NCI-H1105 treated with DMSO at 0.1 percent for 48 hours (cell line): ENCODE measurements around the gene THOC5.
A peak's percentile ranks its signal among the peaks of the same experiment; 100 is the strongest.
"Not testable (repeated sequence)": the region's sequence is repeated elsewhere in the genome, so short reads cannot be mapped to it uniquely, and the experiment has no call there.

Experiments
- DNase-seq: peaks from one replicate; lab custom pipeline; 2025; lab: John Stamatoyannopoulos, UW

The THOC5 gene

GRCh38 chr22:29553351-29554224, at the start of gene THOC5:
Gene THOC5, minus strand, starts transcription at chr22:29553757. Its CDS starts 4,610 bp downstream, at chr22:29549147.
- DNase-seq: peak; percentile 95

- no peak for DNase-seq
These were observed 45.1 kb upstream of the THOC5 start for GRCh38 chr22:29598684-29599020.

- not testable (repeated sequence) for DNase-seq
These were observed 44.5 kb upstream of the THOC5 start for GRCh38 chr22:29597871-29598683.

GRCh38 chr22:29596408-29596807, 42.9 kb upstream of the THOC5 start:
- no peak for DNase-seq

GRCh38 chr22:29594447-29594846, 40.9 kb upstream of the THOC5 start:
- DNase-seq: not testable (repeated sequence)

- DNase-seq: no peak
These were observed 40.4 kb upstream of the THOC5 start for GRCh38 chr22:29593923-29594322.

GRCh38 chr22:29587938-29588699, 34.6 kb upstream of the THOC5 start:
- DNase-seq: no peak

GRCh38 chr22:29586193-29586705, 32.7 kb upstream of the THOC5 start:
- not testable (repeated sequence) for DNase-seq

GRCh38 chr22:29584975-29585374, 31.4 kb upstream of the THOC5 start:
- no peak for DNase-seq

GRCh38 chr22:29581799-29582198, 28.2 kb upstream of the THOC5 start:
- no peak for DNase-seq

GRCh38 chr22:29580200-29580810, 26.7 kb upstream of the THOC5 start:
- no peak for DNase-seq

GRCh38 chr22:29578462-29579200, 25.1 kb upstream of the THOC5 start:
- no peak for DNase-seq

- DNase-seq: no peak
These were observed 21.3 kb upstream of the THOC5 start for GRCh38 chr22:29574762-29575450.

- DNase-seq: no peak
These were observed 17.5 kb upstream of the THOC5 start for GRCh38 chr22:29570912-29571549.

- DNase-seq: no peak
These were observed 16.9 kb upstream of the THOC5 start for GRCh38 chr22:29570456-29570855.

GRCh38 chr22:29569011-29569678, 15.6 kb upstream of the THOC5 start:
- DNase-seq: no peak

- DNase-seq: no peak
These were observed 13.8 kb upstream of the THOC5 start for GRCh38 chr22:29567338-29567737.

- not testable (repeated sequence) for DNase-seq
These were observed 13.0 kb upstream of the THOC5 start for GRCh38 chr22:29566513-29566912.
